GM23248 (cell line): Measurements from ENCODE around the gene CSH2.

Experiments
- EZH2 ChIP-seq: fragments of 200-600 bp; sonication (generic); IDR thresholded peaks from 2 replicates; pipeline ENCODE4 v1.6.1; 2018; ENCODE audit warnings: antibody characterized with exemption, mild to moderate bottlenecking; ENCODE audit not compliant: insufficient read depth, poor library complexity, severe bottlenecking
- EZH2phosphoT487 ChIP-seq: fragments of 200-600 bp; sonication (generic); IDR thresholded peaks from 2 replicates; pipeline ENCODE4 v1.6.1; 2018; ENCODE audit warnings: antibody characterized with exemption, moderate library complexity, mild to moderate bottlenecking, low read depth; ENCODE audit not compliant: insufficient read depth

DNA sequence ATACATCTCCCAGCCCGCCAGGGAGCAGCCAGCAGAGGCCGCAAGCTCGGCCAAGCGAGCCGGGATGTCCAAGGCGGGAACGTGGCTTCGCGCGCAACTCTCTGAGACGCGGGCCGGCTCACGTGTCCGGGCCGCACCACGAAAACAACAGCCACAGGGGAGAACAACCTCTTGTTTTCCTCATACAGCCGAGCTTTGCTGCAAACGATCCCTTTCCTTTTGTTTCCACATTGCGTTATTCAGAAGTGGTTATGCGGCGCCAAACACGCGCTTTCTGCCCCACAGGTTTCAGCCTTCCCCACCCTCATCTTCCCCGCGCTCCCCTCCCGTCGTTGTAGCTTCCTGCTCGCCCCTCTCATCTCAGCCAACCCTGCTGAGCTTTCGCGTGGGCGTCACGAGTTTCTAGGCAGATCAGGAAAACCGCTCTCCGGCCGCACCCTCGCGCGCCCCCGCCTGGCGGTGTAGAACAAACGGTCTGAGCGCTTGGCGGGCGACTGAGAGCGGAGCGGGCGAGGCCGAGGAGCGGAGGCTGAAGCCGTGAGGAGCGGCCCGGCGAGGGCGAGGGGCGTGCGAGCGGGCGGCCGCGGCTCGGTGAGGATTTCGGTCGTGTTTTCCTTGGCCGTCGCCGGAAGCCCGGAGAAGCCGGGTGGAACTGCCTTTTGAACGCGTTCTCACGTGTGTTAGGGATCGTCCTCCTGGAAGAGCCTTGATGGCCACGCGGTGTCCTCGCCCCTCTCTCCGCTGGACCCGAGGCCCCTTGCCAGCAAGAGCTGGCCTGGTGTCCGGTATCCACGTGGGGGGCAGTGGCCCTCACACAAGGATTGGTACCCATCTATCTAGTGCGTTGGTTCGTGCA is 24.4 kb downstream of the CSH2 start:
- no peak for TF ChIP-seq EZH2
- TF ChIP-seq EZH2phosphoT487 = no peak
